ENCODE data around the gene NARF. TPM values are rescaled to one million over a fixed set of nuclear protein-coding genes. Genes with fewer than 3 reads are reported as not detected.

The NARF gene
- total RNA-seq, 2 experiments from 2014 or later = 64.2 to 69.3 TPM

GRCh38 chr17:82418001-82418986 lies 40.2 kb upstream of the NARF start, which contains the start of the genes HEXD and OGFOD3:
Gene HEXD, plus strand, starts transcription at chr17:82418347. Its CDS starts 1,453 bp downstream, at chr17:82419800.
Gene OGFOD3, minus strand, starts transcription at chr17:82418586. Its CDS starts 101 bp downstream, at chr17:82418485.
- peaks cover 2% of the 10 kb centered on the region for H3K9me3 Mint-ChIP-seq
- peaks cover 31% of the 10 kb centered on the region for H3K4me1 Mint-ChIP-seq (ENCODE audit: low read depth)
- no peaks in the 10 kb centered on the region for H3K27me3 Mint-ChIP-seq (ENCODE audit: low read depth)
- peak; percentile 80 for DNase-seq
- intact Hi-C loops (cut with micrococcal nuclease) = loop anchor here (1.0 to 2.0 kb wide), 7 partner anchors 31 to 280 kb away; partner anchors contain the start of genes NARF and RAB40B
- peak within 1 kb of the TSS; percentile 30 for H3K27ac Mint-ChIP-seq
- H3K4me3 Mint-ChIP-seq = peak within 1 kb of the TSS; percentile 75
- CTCF ChIA-PET = interaction anchor here (1.1 to 2.1 kb wide), 6 partner anchors 11 to 182 kb away, joined by 3 to 19 read pairs (median 4); no protein-coding TSS in a partner anchor
- peaks cover 10% of the 10 kb centered on the region for H3K36me3 Mint-ChIP-seq (ENCODE audit: low read depth)

DNA sequence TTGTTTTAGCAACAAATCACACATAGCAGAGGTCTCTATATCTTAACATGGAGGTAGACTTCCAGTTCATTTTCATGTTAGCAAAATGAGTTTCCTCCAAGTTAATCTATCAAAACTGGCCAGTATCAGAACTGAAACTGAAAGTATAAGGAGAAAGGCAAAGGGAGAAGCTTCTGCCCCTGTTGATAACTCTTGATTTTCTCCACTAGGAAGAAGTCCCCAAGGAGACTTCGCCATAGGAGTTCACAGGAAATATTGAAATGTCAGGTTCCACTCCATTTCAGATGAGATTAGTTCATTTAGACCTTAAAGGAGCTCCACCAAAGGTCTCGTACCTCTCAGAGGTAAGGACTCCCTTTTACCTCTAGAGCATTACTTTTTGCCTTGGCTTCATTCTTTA lies 39.0 kb upstream of the NARF start:
- peak overlapping the region; percentile 75 for H3K4me3 Mint-ChIP-seq
- CTCF ChIA-PET = interaction anchor here (0.6 to 1.5 kb wide), 3 partner anchors 122 to 183 kb away, joined by 3 to 5 read pairs (median 4); no protein-coding TSS in a partner anchor
- peaks cover 8% of the 10 kb centered on the region for H3K36me3 Mint-ChIP-seq (ENCODE audit: low read depth)
- H3K27me3 Mint-ChIP-seq (ENCODE audit: low read depth) = no peaks in the 10 kb centered on the region
- peak overlapping the region; percentile 59 for H3K27ac Mint-ChIP-seq
- H3K4me1 Mint-ChIP-seq (ENCODE audit: low read depth) = peaks cover 30% of the 10 kb centered on the region
- intact Hi-C loops (cut with micrococcal nuclease) = loop anchor here (2.0 kb wide), 3 partner anchors 133 to 227 kb away; no protein-coding TSS in a partner anchor
- peaks cover 2% of the 10 kb centered on the region for H3K9me3 Mint-ChIP-seq
- DNase-seq = no peak

GRCh38 chr17:82424001-82424862 lies 34.3 kb upstream of the NARF start:
- H3K27ac Mint-ChIP-seq = no peak overlapping the region
- DNase-seq = peak; percentile 79
- H3K9me3 Mint-ChIP-seq = peaks cover 2% of the 10 kb centered on the region
- peaks cover 6% of the 10 kb centered on the region for H3K36me3 Mint-ChIP-seq (ENCODE audit: low read depth)
- H3K4me3 Mint-ChIP-seq = no peak overlapping the region
- no peaks in the 10 kb centered on the region for H3K27me3 Mint-ChIP-seq (ENCODE audit: low read depth)
- peaks cover 14% of the 10 kb centered on the region for H3K4me1 Mint-ChIP-seq (ENCODE audit: low read depth)
- CTCF ChIA-PET = interaction anchor here (0.6 to 1.5 kb wide), 12 partner anchors 12 to 259 kb away, joined by 3 to 5 read pairs (median 4); partner anchors contain the start of gene SECTM1
- intact Hi-C loops (cut with micrococcal nuclease) = no loop called here

DNA sequence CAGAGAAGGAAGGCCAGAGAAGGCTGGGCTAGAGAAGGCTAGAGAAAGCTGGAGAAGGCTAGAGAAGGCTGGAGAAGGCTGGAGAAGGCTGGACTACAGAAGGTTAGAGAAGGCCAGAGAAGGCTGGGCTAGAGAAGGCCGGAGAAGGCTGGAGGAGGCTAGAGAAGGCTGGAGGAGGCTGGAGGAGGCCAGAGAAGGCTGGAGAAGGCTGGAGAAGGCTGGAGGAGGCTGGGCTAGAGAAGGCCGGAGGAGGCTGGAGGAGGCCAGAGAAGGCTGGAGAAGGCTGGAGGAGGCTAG lies 33.7 kb upstream of the NARF start:
- Mint-ChIP-seq H3K27me3 (ENCODE audit: low read depth) (no peaks in the 10 kb centered on the region), H3K4me1 (ENCODE audit: low read depth) (peaks cover 11% of the 10 kb centered on the region), H3K36me3 (ENCODE audit: low read depth) (peaks cover 9% of the 10 kb centered on the region), H3K9me3 (peaks cover 2% of the 10 kb centered on the region), H3K27ac (no peak overlapping the region), H3K4me3 (no peak overlapping the region)
- CTCF ChIA-PET = interaction anchor here (0.6 to 1.5 kb wide), 12 partner anchors 12 to 260 kb away, joined by 3 to 5 read pairs (median 4); partner anchors contain the start of gene SECTM1
- intact Hi-C loops (cut with micrococcal nuclease) = no loop called here
- DNase-seq = no peak

GRCh38 chr17:82428546-82428945 lies 30.0 kb upstream of the NARF start:
- no peak overlapping the region for H3K27ac Mint-ChIP-seq
- peaks cover 4% of the 10 kb centered on the region for H3K36me3 Mint-ChIP-seq (ENCODE audit: low read depth)
- H3K4me1 Mint-ChIP-seq (ENCODE audit: low read depth) = peaks cover 5% of the 10 kb centered on the region
- no peak for DNase-seq
- no peaks in the 10 kb centered on the region for H3K27me3 Mint-ChIP-seq (ENCODE audit: low read depth)
- no peak overlapping the region for H3K4me3 Mint-ChIP-seq
- H3K9me3 Mint-ChIP-seq = no peaks in the 10 kb centered on the region
- CTCF ChIA-PET = interaction anchor here (0.6 kb wide), 1 partner anchor 62 kb away, joined by 4 read pairs; no protein-coding TSS in a partner anchor
- intact Hi-C loops (cut with micrococcal nuclease) = no loop called here

GRCh38 chr17:82429824-82430223 lies 28.7 kb upstream of the NARF start:
- intact Hi-C loops (cut with micrococcal nuclease) = no loop called here
- H3K4me3 Mint-ChIP-seq = no peak overlapping the region
- no peaks in the 10 kb centered on the region for H3K27me3 Mint-ChIP-seq (ENCODE audit: low read depth)
- H3K27ac Mint-ChIP-seq = no peak overlapping the region
- no peaks in the 10 kb centered on the region for H3K9me3 Mint-ChIP-seq
- H3K4me1 Mint-ChIP-seq (ENCODE audit: low read depth) = peaks cover 7% of the 10 kb centered on the region
- H3K36me3 Mint-ChIP-seq (ENCODE audit: low read depth) = peaks cover 4% of the 10 kb centered on the region
- CTCF ChIA-PET = no interaction called here
- DNase-seq = no peak

DNA sequence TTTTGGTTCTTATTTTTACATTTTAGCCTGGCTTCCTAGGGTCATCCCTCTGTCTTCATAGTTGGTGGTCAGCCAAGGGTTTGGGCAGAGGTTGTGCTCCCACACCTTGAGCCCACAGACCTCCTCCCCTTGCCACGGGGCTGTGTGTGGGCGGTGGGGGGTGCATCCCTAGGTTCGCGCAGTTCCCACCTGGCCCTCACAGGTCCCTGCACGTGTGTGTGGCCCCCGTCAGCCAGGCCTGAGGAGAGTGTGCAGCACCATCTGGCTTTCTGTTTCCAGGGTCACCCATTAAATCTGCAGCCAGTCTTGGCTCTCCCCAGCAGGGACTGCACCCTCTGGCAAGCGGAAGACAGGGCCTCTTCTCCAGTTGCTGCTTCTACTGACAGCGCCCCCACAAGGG lies 26.5 kb upstream of the NARF start:
- intact Hi-C loops (cut with micrococcal nuclease) = no loop called here
- CTCF ChIA-PET = interaction anchor here (1.0 kb wide), 1 partner anchor 123 kb away, joined by 4 read pairs; no protein-coding TSS in a partner anchor
- no peaks in the 10 kb centered on the region for H3K27me3 Mint-ChIP-seq (ENCODE audit: low read depth)

GRCh38 chr17:82433560-82434215 lies 24.9 kb upstream of the NARF start:
- no peaks in the 10 kb centered on the region for H3K27me3 Mint-ChIP-seq (ENCODE audit: low read depth)
- intact Hi-C loops (cut with micrococcal nuclease) = no loop called here
- H3K36me3 Mint-ChIP-seq (ENCODE audit: low read depth) = peaks cover 4% of the 10 kb centered on the region
- H3K9me3 Mint-ChIP-seq = no peaks in the 10 kb centered on the region
- no peak for DNase-seq
- no peak overlapping the region for H3K27ac Mint-ChIP-seq
- peaks cover 9% of the 10 kb centered on the region for H3K4me1 Mint-ChIP-seq (ENCODE audit: low read depth)
- no peak overlapping the region for H3K4me3 Mint-ChIP-seq
- CTCF ChIA-PET = no interaction called here

More for the DNA sequence above, 26.5 kb upstream of the NARF start:
- H3K4me3 Mint-ChIP-seq = no peak overlapping the region
- H3K4me1 Mint-ChIP-seq (ENCODE audit: low read depth) = peaks cover 9% of the 10 kb centered on the region
- H3K36me3 Mint-ChIP-seq (ENCODE audit: low read depth) = peaks cover 4% of the 10 kb centered on the region
- DNase-seq = no peak
- no peak overlapping the region for H3K27ac Mint-ChIP-seq
- no peaks in the 10 kb centered on the region for H3K9me3 Mint-ChIP-seq

GRCh38 chr17:82434216-82434565 lies 24.4 kb upstream of the NARF start:
- peaks cover 4% of the 10 kb centered on the region for H3K36me3 Mint-ChIP-seq (ENCODE audit: low read depth)
- CTCF ChIA-PET = no interaction called here
- DNase-seq = peak; percentile 43
- H3K9me3 Mint-ChIP-seq = no peaks in the 10 kb centered on the region
- no peak overlapping the region for H3K4me3 Mint-ChIP-seq
- intact Hi-C loops (cut with micrococcal nuclease) = no loop called here
- H3K27ac Mint-ChIP-seq = no peak overlapping the region
- peaks cover 9% of the 10 kb centered on the region for H3K4me1 Mint-ChIP-seq (ENCODE audit: low read depth)
- H3K27me3 Mint-ChIP-seq (ENCODE audit: low read depth) = no peaks in the 10 kb centered on the region

GRCh38 chr17:82435103-82435502 lies 23.4 kb upstream of the NARF start:
- Mint-ChIP-seq H3K27me3 (ENCODE audit: low read depth) (no peaks in the 10 kb centered on the region), H3K9me3 (no peaks in the 10 kb centered on the region), H3K4me3 (no peak overlapping the region), H3K27ac (no peak overlapping the region), H3K36me3 (ENCODE audit: low read depth) (peaks cover 1% of the 10 kb centered on the region), H3K4me1 (ENCODE audit: low read depth) (peaks cover 6% of the 10 kb centered on the region)
- no peak for DNase-seq
- CTCF ChIA-PET = no interaction called here
- intact Hi-C loops (cut with micrococcal nuclease) = no loop called here

GRCh38 chr17:82435601-82436583 lies 22.6 kb upstream of the NARF start:
- Mint-ChIP-seq H3K4me3 (no peak overlapping the region), H3K9me3 (no peaks in the 10 kb centered on the region), H3K27me3 (ENCODE audit: low read depth) (no peaks in the 10 kb centered on the region), H3K27ac (no peak overlapping the region), H3K4me1 (ENCODE audit: low read depth) (peaks cover 10% of the 10 kb centered on the region), H3K36me3 (ENCODE audit: low read depth) (peaks cover 2% of the 10 kb centered on the region)
- CTCF ChIA-PET = interaction anchor here (0.7 kb wide), 1 partner anchor 11 kb away, joined by 3 read pairs; no protein-coding TSS in a partner anchor
- no peak for DNase-seq
- intact Hi-C loops (cut with micrococcal nuclease) = no loop called here

All from activated naive CD4-positive, alpha-beta T cell treated with anti-CD3 and anti-CD28 coated beads for 36 hours (primary cell).